ENCODE results near the gene CEND1. TPM values are rescaled to one million over a fixed set of nuclear protein-coding genes. Genes with fewer than 3 reads are reported as not detected.
A peak's percentile ranks its signal among the peaks of the same experiment; 100 is the strongest.

Gene CEND1
- total RNA-seq, 6 donors from 2014 or later = not detected

DNA sequence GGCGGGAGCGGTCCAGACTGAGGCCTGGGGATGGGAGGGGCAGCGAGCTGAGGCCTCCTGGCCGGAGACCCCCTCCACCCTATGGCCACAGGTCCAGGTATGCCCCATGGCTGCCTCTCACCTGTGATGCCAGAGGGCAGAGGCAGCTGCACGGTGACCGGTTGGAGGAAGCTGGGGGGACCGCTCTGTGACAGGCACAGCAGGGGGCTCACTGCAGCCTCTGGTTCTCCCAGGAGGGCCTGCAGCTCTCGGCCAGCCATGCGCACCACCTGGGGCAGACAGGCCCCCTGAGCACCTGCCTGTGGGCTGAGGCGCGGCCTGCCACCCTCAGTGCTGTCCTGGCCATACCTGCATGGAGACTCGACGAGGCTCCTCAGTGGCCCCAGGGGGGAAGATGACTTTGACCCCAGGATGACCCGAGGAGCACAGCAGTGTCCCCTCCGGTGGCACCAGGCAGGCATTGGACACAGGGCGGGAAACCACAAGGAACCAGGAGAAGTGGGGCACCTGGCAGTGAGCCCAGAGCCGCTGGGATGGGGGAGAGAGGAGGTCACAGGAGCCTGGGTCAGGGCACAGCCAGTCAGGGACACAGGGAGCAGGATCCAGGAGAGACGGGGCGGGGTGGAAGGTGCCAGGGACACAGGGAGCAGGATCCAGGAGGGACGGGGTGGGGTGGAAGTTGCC is 11.3 kb upstream of the CEND1 start:
- Histone ChIP-seq H3K27ac (no peak overlapping the region), H3K4me1 (peaks cover 28 to 49% (median 32%) of the 10 kb centered on the region in 4 donors), H3K27me3 (no peaks in the 10 kb centered on the region), H3K9me3 (no peaks in the 10 kb centered on the region), H3K36me3 (peaks cover 0 to 34% (median 8%) of the 10 kb centered on the region in 4 donors), H3K4me3 (no peak overlapping the region)
- ATAC-seq (ENCODE audit: low FRiP score in 2 of 2) = no peak
- peak in 1 of 2 donors; percentile 69 for DNase-seq
- no peak for TF ChIP-seq POLR2AphosphoS5 (IDR thresholded peaks at IDR 0.05)
- TF ChIP-seq POLR2A (IDR thresholded peaks at IDR 0.05) = no peak
- no peak for TF ChIP-seq EP300 (IDR thresholded peaks at IDR 0.05)
- TF ChIP-seq, protein P1, sequence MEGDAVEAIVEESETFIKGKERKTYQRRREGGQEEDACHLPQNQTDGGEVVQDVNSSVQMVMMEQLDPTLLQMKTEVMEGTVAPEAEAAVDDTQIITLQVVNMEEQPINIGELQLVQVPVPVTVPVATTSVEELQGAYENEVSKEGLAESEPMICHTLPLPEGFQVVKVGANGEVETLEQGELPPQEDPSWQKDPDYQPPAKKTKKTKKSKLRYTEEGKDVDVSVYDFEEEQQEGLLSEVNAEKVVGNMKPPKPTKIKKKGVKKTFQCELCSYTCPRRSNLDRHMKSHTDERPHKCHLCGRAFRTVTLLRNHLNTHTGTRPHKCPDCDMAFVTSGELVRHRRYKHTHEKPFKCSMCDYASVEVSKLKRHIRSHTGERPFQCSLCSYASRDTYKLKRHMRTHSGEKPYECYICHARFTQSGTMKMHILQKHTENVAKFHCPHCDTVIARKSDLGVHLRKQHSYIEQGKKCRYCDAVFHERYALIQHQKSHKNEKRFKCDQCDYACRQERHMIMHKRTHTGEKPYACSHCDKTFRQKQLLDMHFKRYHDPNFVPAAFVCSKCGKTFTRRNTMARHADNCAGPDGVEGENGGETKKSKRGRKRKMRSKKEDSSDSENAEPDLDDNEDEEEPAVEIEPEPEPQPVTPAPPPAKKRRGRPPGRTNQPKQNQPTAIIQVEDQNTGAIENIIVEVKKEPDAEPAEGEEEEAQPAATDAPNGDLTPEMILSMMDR (IDR thresholded peaks at IDR 0.05) = no peak
- 92 to 94% methylated on average over 10 to 17 of the region's 20 CpGs for WGBS, 2 donors

DNA sequence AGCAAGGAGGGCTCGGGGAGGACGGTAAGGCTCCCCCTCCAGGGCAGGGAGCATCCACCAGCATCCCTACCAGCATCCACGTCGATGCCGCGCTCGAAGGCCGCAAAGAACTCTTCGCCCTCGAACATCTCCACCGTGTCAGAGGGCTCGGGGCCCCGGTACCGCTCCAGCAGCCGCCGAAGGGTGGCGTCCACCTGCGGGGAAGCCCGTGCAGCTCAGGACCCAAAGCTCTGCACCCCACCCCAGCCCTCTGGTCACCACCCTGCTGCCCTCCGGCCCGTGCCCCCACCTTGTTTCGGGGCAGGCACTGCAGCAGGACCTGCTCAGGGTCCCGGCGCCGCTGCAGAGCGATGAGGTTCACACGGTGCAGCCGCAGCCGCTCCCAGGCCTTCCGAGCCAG is 10.6 kb upstream of the CEND1 start:
- H3K4me3 ChIP-seq = no peak overlapping the region
- DNase-seq (peak in 1 of 2 donors; percentile 81), ATAC-seq (ENCODE audit: low FRiP score in 2 of 2) (no peak)
- 90 to 94% methylated on average over 21 to 30 of the region's 30 CpGs for WGBS, 2 donors
- H3K4me1 ChIP-seq = peaks cover 33 to 50% (median 34%) of the 10 kb centered on the region in 4 donors
- TF ChIP-seq EP300 (IDR thresholded peaks at IDR 0.05) = no peak
- no peak for TF ChIP-seq POLR2A (IDR thresholded peaks at IDR 0.05)
- H3K9me3 ChIP-seq = no peaks in the 10 kb centered on the region
- H3K27me3 ChIP-seq = no peaks in the 10 kb centered on the region
- peaks cover 0 to 34% (median 8%) of the 10 kb centered on the region in 4 donors for H3K36me3 ChIP-seq
- no peak overlapping the region for H3K27ac ChIP-seq

DNA sequence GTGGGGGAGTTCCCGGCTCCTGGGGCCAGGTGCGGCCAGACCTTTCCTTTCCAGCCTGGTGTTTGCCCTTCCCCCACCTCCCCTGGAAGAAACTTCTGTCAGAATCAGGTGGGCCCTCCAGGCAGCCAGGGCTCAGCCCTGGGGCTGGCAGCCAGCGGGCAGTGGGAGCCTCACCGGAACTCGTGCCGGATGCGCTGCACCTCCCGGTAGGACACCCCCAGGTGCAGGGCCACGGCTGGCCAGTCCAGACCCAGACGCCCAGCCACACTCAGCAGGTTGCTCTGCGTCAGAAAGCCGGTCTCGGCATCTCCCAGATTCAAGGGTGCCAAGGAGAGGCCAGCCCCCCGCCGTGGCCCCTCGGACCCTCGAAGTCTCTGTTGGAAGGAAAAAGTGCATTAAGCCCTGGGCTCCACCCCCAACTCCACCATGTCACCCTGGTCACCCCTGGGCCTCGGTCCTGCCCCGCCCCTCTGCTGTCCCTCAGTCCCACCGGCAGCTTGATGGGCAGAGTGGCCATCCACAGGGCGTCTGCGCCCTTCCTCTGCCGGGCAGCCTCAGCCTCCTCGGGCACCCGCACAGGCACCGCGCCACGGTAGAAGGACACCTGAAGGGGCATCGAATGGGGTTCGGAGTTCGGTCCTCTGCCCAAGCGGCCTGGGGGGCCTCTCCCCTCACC is 9.9 kb upstream of the CEND1 start:
- H3K36me3 ChIP-seq = peaks cover 0 to 34% (median 8%) of the 10 kb centered on the region in 4 donors
- no peak overlapping the region for H3K27ac ChIP-seq
- 95 to 100% methylated on average over 7 to 28 of the region's 32 CpGs for WGBS, 2 donors
- no peaks in the 10 kb centered on the region for H3K27me3 ChIP-seq
- TF ChIP-seq POLR2AphosphoS5 (IDR thresholded peaks at IDR 0.05) (no peak), POLR2A (IDR thresholded peaks at IDR 0.05) (no peak), EP300 (IDR thresholded peaks at IDR 0.05) (no peak)
- TF ChIP-seq, protein P1 (IDR thresholded peaks at IDR 0.05) = no peak
- DNase-seq = peak in 1 of 2 donors; percentile 82
- H3K9me3 ChIP-seq = no peaks in the 10 kb centered on the region
- H3K4me1 ChIP-seq = peaks cover 32 to 52% (median 38%) of the 10 kb centered on the region in 4 donors
- ATAC-seq (ENCODE audit: low FRiP score in 2 of 2) = no peak
- no peak overlapping the region for H3K4me3 ChIP-seq

DNA sequence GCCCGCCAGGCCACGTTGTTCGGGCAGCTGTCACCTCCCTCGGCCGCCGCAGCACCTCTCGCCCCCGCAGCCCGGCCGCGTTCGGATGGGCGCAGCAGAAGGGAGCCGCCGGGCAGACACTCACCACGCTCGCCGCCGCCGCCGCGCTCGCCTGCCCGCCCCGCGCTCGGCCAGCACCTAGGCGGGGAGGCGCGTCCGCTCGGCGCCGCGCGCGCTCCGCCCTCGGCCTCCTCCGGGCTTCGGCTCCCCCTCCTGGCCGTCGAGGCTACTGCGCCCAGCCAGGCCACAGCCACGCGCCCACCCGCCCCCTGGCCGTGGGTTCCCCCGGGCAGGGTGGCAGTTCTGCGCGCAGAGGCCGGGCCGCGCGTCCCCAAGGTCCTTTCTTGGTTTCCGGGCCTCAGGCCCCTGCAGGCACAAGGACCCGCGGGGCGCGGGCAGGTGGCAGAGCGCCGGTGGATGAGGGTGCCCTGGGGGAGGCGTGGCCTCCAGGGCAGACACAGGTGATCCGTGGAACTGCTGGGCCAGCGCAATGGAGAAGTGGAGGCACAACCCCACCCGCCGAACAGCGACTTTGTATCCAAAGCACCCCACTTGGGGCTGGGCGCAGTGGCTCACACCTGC is 8.3 kb upstream of the CEND1 start, which contains the start of gene SLC25A22:
TSS of gene SLC25A22 (minus strand) at position 189 of the 621 bp plus-strand sequence. CDS start 3,275 bp downstream, outside the sequence.
- Histone ChIP-seq H3K36me3 (peaks cover 0 to 34% (median 14%) of the 10 kb centered on the region in 4 donors), H3K9me3 (no peaks in the 10 kb centered on the region), H3K27me3 (no peaks in the 10 kb centered on the region), H3K4me3 (peak within 1 kb of the TSS; percentile 78 to 84 (median 80)), H3K27ac (peak within 1 kb of the TSS; percentile 80 to 91 (median 88)), H3K4me1 (peaks cover 26 to 46% (median 29%) of the 10 kb centered on the region in 4 donors)
- ATAC-seq (ENCODE audit: low FRiP score in 2 of 2) (peak; percentile 72 to 88), DNase-seq (peak; percentile 83 to 98)
- TF ChIP-seq EP300 (IDR thresholded peaks at IDR 0.05) = no peak
- TF ChIP-seq, protein P1 (IDR thresholded peaks at IDR 0.05) = peak; percentile 98 to 99 (median 98)
- 0 to 4% methylated on average over 1 to 33 of the region's 69 CpGs for WGBS, 2 donors
